GM23248 (cell line): ENCODE results near the gene DNAJC7.

Experiments
- EZH2 ChIP-seq: fragments of 200-600 bp; sonication (generic); IDR thresholded peaks from 2 replicates; pipeline ENCODE4 v1.6.1; 2018; ENCODE audit warnings: antibody characterized with exemption, mild to moderate bottlenecking; ENCODE audit not compliant: insufficient read depth, poor library complexity, severe bottlenecking
- EZH2phosphoT487 ChIP-seq: fragments of 200-600 bp; sonication (generic); IDR thresholded peaks from 2 replicates; pipeline ENCODE4 v1.6.1; 2018; ENCODE audit warnings: antibody characterized with exemption, moderate library complexity, mild to moderate bottlenecking, low read depth; ENCODE audit not compliant: insufficient read depth

DNA sequence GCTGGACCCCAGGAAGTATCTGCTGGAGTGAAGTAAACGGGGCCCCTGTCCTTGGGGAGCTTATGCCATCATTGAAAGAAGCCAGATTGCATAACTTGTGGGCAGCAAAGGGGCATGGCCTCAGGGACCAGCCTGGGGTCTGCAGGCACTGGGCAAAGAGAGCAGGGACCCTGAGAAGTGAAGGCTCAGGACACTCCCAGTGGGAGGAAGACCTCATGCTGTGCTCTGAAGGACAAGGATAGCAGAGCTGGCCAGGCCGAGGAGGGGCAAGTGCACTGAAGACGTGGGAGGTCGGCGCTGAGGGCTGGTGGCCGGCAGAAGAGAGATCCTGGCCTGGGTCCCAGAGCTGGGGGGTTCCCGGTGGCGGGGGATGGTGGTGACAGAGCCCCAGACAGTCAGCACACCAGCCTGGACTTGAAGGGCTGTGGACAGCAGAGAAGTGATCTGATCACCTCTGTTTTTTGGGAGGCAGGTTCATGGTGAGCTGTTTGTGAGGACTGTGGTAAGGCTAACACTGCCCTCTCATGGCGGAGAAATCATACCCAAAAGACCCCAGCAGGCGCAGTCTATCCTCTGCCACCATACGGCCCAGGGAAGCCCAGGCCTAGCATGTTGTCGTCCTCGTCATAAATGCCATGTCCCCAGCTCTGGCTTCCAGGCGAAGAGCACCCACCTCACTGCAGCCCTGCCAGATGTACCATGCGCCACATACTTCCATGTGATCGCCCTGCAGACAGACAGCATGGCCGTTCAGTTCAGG is 57.7 kb downstream of the DNAJC7 start:
- TF ChIP-seq EZH2 (no peak), EZH2phosphoT487 (no peak)
